ENCODE measurements around the gene TMIGD1.

DNA sequence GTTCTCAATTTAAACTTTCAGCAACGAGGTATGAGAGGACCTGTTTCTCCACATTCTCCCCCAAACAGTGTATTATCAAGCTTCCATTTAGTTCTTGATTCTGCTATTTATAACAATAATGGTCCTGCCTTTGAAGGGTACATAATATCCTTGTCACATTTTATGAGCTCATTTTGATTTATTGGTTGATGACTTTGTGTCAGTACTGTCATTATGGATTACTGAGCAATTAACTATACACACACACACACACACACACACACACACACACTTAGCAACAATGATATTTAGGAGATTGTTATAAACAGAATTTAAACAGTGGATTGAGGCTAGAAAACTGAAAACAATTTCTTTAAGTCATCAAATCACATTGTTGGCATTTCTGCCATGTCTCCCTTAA is 7.0 kb downstream of the TMIGD1 start:
- TF ChIP-seq RCOR1 (IDR thresholded peaks at IDR 0.05; ENCODE audit: low read length), result no peak
- no peak for TF ChIP-seq SIN3A (IDR thresholded peaks at IDR 0.05; ENCODE audit: borderline replicate concordance, low read depth, low read length)
- TF ChIP-seq, protein P1, sequence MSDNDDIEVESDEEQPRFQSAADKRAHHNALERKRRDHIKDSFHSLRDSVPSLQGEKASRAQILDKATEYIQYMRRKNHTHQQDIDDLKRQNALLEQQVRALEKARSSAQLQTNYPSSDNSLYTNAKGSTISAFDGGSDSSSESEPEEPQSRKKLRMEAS (IDR thresholded peaks at IDR 0.05; ENCODE audit: low read depth), result no peak
- TF ChIP-seq, protein P2, sequence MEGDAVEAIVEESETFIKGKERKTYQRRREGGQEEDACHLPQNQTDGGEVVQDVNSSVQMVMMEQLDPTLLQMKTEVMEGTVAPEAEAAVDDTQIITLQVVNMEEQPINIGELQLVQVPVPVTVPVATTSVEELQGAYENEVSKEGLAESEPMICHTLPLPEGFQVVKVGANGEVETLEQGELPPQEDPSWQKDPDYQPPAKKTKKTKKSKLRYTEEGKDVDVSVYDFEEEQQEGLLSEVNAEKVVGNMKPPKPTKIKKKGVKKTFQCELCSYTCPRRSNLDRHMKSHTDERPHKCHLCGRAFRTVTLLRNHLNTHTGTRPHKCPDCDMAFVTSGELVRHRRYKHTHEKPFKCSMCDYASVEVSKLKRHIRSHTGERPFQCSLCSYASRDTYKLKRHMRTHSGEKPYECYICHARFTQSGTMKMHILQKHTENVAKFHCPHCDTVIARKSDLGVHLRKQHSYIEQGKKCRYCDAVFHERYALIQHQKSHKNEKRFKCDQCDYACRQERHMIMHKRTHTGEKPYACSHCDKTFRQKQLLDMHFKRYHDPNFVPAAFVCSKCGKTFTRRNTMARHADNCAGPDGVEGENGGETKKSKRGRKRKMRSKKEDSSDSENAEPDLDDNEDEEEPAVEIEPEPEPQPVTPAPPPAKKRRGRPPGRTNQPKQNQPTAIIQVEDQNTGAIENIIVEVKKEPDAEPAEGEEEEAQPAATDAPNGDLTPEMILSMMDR (IDR thresholded peaks at IDR 0.05), result no peak
- no peak for TF ChIP-seq MEF2A (IDR thresholded peaks at IDR 0.05; ENCODE audit: borderline replicate concordance, low read depth)
- TF ChIP-seq GATA2 (CRISPR knock-in tag; IDR thresholded peaks at IDR 0.05), result no peak
- TF ChIP-seq TEAD4 (IDR thresholded peaks at IDR 0.05; ENCODE audit: borderline replicate concordance, insufficient read depth), result no peak
- TF ChIP-seq, protein P3, sequence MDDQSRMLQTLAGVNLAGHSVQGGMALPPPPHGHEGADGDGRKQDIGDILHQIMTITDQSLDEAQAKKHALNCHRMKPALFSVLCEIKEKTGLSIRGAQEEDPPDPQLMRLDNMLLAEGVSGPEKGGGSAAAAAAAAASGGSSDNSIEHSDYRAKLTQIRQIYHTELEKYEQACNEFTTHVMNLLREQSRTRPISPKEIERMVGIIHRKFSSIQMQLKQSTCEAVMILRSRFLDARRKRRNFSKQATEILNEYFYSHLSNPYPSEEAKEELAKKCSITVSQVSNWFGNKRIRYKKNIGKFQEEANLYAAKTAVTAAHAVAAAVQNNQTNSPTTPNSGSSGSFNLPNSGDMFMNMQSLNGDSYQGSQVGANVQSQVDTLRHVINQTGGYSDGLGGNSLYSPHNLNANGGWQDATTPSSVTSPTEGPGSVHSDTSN (IDR thresholded peaks at IDR 0.05), result no peak
- TF ChIP-seq, protein P4, sequence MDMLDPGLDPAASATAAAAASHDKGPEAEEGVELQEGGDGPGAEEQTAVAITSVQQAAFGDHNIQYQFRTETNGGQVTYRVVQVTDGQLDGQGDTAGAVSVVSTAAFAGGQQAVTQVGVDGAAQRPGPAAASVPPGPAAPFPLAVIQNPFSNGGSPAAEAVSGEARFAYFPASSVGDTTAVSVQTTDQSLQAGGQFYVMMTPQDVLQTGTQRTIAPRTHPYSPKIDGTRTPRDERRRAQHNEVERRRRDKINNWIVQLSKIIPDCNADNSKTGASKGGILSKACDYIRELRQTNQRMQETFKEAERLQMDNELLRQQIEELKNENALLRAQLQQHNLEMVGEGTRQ (IDR thresholded peaks at IDR 0.05; ENCODE audit: borderline replicate concordance, low read depth, low read length), result no peak
- TF ChIP-seq FOXM1 (IDR thresholded peaks at IDR 0.05; ENCODE audit: low read depth), result no peak
- TF ChIP-seq POLR2AphosphoS5 (IDR thresholded peaks at IDR 0.05; ENCODE audit: low read depth, low read length), result no peak
- TF ChIP-seq, protein P5, sequence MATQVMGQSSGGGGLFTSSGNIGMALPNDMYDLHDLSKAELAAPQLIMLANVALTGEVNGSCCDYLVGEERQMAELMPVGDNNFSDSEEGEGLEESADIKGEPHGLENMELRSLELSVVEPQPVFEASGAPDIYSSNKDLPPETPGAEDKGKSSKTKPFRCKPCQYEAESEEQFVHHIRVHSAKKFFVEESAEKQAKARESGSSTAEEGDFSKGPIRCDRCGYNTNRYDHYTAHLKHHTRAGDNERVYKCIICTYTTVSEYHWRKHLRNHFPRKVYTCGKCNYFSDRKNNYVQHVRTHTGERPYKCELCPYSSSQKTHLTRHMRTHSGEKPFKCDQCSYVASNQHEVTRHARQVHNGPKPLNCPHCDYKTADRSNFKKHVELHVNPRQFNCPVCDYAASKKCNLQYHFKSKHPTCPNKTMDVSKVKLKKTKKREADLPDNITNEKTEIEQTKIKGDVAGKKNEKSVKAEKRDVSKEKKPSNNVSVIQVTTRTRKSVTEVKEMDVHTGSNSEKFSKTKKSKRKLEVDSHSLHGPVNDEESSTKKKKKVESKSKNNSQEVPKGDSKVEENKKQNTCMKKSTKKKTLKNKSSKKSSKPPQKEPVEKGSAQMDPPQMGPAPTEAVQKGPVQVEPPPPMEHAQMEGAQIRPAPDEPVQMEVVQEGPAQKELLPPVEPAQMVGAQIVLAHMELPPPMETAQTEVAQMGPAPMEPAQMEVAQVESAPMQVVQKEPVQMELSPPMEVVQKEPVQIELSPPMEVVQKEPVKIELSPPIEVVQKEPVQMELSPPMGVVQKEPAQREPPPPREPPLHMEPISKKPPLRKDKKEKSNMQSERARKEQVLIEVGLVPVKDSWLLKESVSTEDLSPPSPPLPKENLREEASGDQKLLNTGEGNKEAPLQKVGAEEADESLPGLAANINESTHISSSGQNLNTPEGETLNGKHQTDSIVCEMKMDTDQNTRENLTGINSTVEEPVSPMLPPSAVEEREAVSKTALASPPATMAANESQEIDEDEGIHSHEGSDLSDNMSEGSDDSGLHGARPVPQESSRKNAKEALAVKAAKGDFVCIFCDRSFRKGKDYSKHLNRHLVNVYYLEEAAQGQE (IDR thresholded peaks at IDR 0.05; ENCODE audit: low read depth, low read length), result no peak
- TF ChIP-seq EZH2phosphoT487 (IDR thresholded peaks at IDR 0.05; ENCODE audit: borderline replicate concordance, low read depth), result no peak
- no peak for TF ChIP-seq EP300 (IDR thresholded peaks at IDR 0.05; ENCODE audit: borderline replicate concordance in 1 of 2, low read depth in 1 of 2, low read length in 1 of 2)
